SU-DHL-6 (cell line): ENCODE results near the gene IRF2BP1.

Source experiments
- EZH2phosphoT487 ChIP-seq: fragments of 200-600 bp; sonication (generic), shearing (Covaris generic); conservative IDR thresholded peaks from 2 replicates; pipeline ENCODE4 v1.6.1; 2018; ENCODE audit warnings: mild to moderate bottlenecking, antibody characterized with exemption, low read length, moderate library complexity, mixed read lengths
- TF ChIP-seq, protein P1 (sequence below): fragments of 200-600 bp; sonication (generic); IDR thresholded peaks from one replicate; pipeline ENCODE4 v1.5.1; 2017; ENCODE audit warnings: antibody characterized with exemption, mild to moderate bottlenecking, low read length, moderate library complexity; ENCODE audit not compliant: insufficient read depth, poor library complexity, severe bottlenecking

- TF ChIP-seq, protein P1, sequence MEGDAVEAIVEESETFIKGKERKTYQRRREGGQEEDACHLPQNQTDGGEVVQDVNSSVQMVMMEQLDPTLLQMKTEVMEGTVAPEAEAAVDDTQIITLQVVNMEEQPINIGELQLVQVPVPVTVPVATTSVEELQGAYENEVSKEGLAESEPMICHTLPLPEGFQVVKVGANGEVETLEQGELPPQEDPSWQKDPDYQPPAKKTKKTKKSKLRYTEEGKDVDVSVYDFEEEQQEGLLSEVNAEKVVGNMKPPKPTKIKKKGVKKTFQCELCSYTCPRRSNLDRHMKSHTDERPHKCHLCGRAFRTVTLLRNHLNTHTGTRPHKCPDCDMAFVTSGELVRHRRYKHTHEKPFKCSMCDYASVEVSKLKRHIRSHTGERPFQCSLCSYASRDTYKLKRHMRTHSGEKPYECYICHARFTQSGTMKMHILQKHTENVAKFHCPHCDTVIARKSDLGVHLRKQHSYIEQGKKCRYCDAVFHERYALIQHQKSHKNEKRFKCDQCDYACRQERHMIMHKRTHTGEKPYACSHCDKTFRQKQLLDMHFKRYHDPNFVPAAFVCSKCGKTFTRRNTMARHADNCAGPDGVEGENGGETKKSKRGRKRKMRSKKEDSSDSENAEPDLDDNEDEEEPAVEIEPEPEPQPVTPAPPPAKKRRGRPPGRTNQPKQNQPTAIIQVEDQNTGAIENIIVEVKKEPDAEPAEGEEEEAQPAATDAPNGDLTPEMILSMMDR: no peak
- TF ChIP-seq EZH2phosphoT487: no peak
Observed at GRCh38 chr19:45865269-45865948, 20.5 kb downstream of the IRF2BP1 start.
